MM.1S (cell line): Measurements from ENCODE around the gene TMEM168.

Experiments used
- CTCF ChIP-seq: fragments of 300-600 bp; sonication (generic); IDR thresholded peaks from 2 replicates; pipeline ENCODE4 v1.5.1; 2016; ENCODE audit warnings: antibody characterized with exemption, low read length, mixed read lengths
- EZH2 ChIP-seq: fragments of 300-600 bp; sonication (generic); optimal IDR thresholded peaks from 2 replicates; pipeline ENCODE3; 2017; ENCODE audit warnings: low read depth, mild to moderate bottlenecking, antibody characterized with exemption, low read length, mixed read lengths
- EZH2phosphoT487 ChIP-seq: fragments of 300-600 bp; sonication (generic); IDR thresholded peaks from 2 replicates; pipeline ENCODE4 v1.6.1; 2018; ENCODE audit warnings: antibody characterized with exemption, low read length

- TF ChIP-seq CTCF: no peak
- TF ChIP-seq EZH2phosphoT487: no peak
- no peak for TF ChIP-seq EZH2
These were observed 20.1 kb downstream of the TMEM168 start for GRCh38 chr7:112770051-112770450.
